ENCODE results near the gene CEP135.
"Not testable (repeated sequence)": the region's sequence is repeated elsewhere in the genome, so short reads cannot be mapped to it uniquely, and the experiment has no call there.

Gene CEP135

DNA sequence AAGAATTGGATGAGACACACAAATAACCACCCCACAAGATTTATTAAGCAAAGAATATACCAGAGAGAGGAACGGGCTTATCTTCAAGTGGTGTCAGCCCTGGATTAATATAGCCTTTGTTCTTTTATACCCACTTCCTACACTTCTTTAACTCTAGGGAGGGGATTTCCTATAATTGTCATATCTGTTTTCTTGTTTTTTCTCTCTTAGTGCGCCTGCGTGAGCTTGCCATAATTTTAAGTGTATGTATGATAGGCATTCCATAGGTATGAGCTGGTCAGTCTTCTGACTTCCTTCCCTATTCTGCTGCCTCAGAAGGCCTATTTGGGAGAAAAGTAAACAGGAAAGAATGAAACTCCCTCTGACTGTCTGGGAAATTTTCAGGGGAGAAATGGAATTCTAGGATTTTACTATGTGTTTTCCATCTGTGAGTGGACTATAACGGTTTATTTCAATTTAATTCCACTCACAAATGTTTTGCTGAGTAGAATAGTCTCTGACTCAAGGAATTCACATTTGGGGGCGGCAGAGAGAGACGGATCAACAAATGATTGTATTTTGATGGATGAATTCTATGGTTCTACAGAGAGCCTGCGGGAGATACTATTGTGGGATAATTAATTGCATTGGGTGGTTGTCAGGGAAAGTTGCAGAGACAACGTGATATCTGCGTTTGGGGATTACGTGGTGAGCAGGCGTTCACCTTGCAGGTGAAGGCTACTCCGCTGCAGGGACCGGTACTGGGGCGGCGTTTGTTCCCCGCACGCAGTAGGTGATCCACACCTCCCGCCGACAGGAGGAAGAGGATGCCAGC is 626 bp upstream of the CEP135 start:
- DNase-seq: no peak

DNA sequence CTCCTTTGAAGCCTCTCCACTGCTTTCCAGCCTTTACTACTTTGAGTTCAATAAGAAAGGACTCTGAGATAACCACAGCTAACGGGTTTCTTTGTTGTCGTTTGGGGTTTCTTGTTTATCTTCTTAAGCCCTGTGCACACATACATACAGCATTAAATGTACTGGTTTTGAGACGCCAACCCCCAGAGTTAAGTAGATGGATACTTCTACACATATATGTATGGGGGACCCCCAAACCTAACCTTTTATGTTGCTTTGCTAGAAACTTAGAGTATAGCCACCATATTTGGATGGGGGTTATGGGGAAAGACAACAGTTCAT is 697 bp downstream of the CEP135 start:
- no peak for DNase-seq

DNA sequence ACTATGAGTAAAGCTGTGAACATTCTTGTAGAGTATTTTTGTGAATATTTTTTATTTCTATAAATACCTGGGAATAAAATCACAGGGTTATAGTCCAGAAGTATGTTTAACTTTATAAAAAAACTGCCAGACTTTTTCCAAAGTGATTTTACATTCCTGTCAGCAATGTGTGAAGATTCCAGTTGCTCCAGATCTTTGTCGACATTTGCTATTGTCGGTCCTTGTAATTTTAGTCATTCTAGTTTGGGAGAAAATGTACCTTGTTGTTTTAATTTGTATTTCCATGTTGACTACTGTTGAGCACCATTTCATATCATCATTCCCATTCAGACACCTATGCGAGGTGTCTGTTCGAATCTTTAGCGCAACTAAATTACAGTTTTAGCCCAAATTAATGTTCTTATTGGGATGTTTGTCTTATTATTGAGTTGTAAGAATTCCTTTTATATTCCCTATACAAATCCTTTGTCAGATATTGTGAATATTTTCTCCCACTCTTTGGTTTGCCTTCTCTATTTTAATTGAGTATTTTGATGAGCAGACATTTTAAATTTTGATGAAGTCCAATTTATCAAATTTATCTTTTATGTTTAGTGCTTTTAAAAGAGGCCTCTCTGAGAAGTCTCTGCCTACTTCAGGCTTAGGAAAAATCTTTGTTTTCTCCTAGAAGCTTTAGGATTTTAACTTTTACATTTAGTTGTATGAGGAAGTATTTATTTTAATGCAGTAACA is 2.6 kb downstream of the CEP135 start:
- DNase-seq: no peak

DNA sequence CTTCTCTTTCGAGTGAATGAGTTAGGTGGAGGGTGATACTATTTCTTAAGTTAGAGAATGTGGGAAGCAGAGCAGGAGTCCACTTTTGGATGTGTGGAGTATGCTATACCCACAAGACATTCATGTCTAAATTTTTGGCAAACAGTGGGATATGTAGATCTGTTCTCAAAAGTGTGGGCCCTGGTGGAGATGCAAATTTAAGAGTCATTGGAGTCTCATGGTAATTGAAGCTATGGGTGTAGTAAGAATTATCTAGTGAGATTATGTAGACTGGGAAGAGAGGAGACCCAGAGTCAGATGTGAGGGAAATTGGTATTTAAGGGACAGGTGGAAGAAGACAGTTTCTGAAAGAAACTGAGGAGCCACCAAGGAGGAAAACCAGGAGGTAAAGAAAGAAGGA is 7.0 kb downstream of the CEP135 start:
- no peak for DNase-seq

DNA sequence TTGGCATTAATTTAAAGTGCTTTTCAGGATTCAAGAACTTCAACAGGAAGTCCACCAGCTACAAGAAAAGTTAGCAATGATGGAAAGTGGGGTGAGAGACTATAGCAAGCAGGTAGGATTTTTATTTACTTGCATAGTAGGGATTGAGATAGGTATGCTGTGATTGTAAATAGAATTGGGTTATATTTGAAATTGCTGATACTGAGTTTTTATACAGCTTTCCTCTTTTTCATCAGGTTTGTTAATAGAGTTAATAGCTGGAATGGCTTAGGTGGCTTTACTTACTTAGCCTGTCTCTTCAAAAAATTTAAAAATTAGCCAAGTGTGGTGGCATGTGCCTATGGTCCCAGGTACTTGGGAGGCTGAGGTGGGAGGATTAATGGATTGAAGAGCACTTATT is 10.9 kb downstream of the CEP135 start:
- DNase-seq: no peak

DNA sequence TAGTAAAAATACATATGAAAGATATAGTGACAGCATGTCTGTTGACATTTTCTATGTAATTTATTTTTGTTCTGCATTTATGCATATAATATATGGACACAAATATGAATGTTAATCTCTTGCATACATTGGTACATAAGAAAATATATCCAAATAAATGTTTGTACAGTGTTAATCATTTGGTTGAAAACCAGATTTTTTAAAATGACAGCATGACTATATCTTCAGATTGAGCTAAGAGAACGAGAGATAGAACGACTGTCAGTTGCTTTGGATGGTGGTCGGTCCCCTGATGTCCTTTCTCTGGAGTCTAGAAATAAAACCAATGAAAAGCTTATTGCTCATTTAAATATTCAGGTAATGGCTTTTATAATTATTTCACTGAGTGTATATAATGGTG is 15.3 kb downstream of the CEP135 start:
- DNase-seq: no peak

DNA sequence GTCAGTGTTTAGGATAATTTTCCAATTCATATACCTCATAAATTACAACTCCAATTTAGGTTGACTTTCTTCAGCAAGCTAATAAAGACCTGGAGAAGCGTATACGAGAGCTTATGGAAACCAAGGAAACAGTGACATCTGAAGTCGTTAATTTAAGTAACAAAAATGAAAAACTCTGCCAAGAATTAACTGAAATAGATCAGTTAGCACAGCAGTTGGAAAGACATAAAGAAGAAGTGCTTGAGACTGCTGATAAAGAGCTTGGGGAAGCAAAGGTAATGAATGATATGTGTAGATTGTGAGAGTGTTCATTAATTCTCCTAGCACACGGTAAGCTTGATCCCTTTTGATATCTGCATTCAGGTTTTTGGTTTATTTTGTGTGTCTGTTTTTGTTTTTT is 16.8 kb downstream of the CEP135 start:
- no peak for DNase-seq

DNA sequence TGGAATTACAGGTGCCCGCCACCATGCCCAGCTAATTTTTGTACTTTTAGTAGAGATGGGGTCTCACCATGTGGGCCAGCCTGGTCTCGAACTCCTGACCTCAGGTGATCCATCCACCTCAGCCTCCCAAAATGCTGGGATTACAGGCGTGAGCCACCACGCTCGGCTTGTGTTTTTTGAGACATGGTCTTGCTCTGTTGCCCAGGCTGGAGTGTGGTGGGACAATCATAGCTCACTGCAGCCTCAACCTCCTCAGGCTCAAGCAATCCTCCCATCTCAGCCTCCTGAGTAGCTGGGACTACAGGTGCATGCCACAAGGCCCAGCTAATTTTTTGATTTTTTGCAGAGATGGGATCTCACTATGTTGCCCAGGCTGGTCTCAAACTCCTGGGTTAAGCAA is 17.6 kb downstream of the CEP135 start:
- not testable (repeated sequence) for DNase-seq

DNA sequence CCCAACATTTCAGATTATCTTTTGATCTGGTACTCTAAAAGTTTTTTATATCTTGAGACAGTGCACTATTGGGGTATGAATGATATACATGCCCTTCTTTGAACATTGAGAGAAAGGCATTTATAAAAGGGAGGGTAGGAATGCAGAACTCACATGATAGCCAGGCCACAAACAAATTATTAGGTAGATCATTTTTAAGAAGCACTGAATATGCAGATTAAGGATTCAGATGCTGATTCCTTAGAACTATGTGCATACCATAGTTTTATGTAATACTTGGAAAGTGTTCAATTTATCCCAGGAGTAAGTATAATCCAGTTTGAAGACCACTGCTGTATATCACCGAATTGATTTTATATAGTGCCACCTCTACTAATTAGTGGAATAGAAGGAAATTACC is 18.6 kb downstream of the CEP135 start:
- no peak for DNase-seq

DNA sequence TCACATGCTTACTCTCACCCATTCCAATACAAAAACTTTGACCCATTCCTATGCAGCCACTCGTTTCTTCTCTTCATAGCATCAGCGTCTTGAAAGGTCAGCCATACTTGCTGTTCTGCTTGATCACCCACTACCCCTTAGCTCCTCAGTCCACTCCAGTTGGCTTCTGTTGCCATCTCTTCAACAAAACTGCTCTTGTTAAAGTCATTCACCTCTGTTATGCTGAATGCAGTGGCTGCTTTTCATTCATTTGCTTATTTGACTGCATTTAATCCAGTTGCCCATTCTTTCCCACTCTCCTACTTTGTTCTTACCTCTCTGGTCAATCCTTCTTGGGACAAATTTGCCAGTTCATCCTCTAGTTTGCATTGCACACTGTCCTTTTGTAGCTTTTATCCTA is 24.9 kb downstream of the CEP135 start:
- DNase-seq: no peak

DNA sequence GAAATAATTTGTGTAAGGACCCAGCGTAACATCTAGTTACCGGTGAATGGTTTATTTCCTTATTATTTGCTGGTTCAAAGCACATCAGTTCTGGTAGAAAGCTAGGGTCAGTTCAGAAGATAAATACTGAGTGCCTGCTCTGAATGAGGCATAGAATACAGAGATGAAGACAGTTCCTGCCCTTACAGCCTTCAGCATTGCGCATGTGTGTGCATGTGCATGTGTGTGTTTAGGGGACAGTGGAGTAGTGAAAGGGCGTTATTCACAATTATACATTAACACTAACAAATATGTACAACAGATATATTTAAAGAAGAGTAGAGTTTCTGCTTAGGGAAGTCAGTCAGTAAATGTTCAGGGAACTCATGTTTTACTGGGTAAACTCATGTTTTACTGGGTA is 29.1 kb downstream of the CEP135 start:
- DNase-seq: no peak

DNA sequence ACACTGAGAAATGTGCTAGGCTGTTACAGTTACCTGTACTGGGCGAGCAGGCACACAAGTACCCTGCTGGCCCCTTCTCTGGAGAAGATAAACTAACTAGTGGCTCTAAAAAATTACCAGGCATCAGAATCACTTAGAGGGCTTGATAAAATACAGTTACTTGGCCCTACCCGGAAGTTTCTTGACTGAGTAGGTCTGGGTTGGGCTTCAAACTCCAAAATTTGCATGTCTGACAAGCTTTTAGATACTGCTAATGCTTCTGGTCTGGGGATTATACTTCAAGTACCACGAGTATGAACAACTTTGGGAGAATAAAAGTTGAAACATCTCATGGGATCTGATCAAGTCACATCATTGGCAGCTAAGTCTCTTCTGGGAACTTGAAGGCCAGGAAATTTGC is 30.8 kb downstream of the CEP135 start:
- DNase-seq: no peak

DNA sequence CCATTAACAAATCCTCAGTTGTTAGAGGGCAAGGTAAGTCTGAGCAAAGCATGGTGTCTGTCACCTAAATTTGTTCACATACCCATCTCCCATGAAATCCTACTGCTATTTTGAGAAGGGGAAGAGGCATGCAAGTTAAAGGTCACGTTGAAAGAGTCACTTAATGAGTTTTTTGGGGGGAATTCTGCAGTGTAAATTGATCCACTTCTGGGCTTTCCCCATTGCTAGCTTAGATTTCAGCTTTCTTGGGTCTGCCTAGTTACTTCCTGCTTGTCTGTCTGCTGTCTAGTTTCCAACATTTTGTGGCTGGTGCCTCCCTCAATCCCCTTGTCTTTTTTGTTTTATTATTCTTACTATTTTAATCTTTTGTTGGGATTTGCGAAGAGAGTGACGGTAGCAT is 32.0 kb downstream of the CEP135 start:
- no peak for DNase-seq

DNA sequence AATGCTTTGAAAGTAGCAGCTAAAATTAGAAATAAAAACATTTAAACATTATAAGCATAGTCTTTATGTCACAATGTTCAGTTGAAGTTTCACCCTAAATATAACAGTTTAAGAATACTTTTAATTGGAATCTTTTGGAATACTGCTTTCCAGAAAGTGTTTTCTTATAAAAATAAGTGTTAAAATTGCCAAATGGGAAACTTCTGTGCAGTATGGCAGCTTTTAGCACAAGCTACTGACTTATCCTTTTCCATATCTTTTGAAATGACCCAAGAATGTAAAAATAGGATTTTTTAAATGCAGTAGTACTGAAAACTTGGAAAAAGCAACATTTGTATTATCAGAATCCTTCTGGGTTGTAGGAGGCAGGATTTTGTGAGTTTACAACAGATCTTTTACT is 34.2 kb downstream of the CEP135 start:
- no peak for DNase-seq

DNA sequence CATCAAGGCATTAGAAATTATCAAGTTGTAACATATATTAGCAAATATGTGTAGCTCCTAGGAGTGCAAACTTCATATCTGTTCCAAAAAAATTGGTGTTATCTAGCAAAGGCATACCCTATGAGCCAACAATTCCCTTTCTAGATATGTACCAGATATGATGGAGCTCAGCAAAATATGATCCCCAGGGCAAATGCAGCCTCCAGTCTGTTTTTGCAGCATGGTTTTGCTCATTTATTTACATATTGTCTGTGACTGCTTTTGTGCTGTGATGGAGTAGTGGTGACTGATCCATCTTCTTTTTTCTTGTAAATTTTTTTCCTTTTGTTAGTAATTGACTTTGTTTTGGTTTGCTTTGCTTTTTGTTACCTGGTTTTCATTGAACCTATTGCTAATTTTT is 41.0 kb downstream of the CEP135 start:
- DNase-seq: no peak

DNA sequence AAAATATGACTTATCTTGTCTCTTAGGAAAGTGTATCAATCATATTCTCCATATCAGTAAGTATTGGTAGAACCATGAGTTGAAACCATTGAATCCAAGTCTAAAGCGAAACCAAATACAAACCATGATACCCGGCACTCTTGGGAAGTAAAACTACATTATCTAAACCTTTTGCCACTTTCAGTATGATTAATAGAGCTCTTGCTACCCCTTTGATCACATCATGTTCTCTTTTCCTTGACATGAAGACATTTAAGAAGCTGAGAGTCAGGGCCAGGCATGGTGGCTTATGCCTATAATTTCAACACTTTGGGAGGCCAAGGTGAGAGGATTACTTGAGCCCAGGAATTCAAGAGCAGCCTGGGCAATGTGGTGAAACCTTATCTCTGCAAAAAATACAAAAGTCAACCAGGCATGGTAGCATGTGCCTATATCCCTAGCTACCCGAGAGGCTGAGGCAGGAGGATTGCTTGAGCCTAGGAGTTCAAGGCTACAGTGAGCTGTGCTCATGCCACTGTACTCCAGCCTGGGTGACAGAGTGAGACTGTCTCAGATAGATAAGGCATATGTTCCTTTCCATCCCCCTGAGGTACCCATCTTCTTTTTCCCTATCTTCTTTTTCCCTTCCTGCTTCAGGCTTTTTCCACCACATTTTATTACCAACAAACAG is 45.4 kb downstream of the CEP135 start:
- DNase-seq: no peak

DNA sequence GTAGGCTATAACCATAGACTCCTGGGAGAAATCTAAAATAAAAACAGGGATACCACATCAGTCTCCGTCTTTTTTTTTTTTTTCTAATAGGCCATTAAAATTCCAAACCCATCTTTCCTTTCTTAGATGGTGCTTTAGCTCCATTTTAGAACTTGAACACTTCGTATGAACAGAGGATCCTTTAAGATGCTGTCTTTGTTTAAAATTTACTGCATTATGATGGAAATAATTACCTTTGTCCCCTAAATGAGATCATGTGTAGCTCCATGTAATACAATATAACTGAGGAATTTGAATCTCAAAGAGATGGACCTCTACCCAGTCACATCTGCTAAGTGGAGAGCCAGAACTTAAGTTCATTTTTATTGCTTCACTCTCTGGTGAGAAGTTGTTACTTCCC is 47.9 kb downstream of the CEP135 start:
- no peak for DNase-seq

DNA sequence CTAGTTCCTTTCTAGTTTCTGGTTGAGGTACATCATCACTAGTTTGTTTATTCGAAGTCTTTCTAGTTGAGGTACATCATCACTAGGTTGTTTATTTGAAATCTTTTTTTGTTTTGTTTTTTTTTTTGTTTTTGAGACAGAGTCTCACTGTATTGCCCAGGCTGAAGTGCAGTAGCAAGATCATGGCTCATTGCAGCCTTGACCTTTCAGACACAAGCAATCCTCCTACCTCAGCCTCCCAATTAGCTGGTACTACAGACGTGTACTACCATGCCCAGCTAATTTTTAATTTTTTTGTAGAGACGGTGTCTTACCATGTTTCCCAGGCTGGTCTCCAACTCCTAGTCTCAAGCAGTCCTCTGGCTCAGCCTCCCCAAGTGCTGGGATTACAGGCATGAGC is 54.9 kb downstream of the CEP135 start:
- no peak for DNase-seq

DNA sequence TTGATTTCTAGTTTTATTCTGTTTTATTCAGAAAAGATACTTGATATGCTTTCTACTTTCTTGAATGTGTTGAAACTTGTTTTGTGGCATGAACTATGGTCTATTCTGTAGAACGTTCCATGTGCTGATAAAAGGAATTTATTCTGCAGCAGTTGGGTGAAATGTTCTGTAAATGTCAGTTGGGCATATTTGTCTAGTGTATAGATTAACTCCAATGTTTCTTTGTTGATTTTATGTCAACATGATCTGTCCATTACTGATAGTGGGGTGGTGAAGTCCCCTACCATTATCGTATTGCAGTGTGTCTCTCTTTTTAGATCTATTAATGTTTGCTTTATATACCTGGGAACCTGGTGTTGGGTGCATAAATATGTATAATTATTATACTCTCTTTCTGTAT is 55.5 kb downstream of the CEP135 start:
- DNase-seq: no peak

DNA sequence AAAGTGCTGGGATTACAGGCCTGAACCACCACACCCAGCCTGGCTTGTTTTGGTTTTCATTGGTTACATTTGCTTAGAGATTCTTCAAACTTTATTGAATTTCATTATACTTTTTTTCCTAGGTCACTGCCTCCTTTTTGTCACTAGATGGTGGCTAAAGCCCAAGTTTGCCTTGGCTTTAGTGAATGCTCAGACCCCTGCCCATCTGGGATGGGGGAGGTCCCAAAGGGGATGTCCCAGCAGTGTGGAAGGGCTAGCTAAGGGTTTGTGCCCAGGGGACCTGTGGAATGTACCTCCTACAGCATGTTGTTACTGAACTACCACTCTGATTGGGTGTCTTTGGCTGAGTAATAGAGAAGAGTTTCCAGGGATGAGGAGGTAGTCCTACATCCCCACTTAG is 58.4 kb downstream of the CEP135 start:
- DNase-seq: no peak

DNA sequence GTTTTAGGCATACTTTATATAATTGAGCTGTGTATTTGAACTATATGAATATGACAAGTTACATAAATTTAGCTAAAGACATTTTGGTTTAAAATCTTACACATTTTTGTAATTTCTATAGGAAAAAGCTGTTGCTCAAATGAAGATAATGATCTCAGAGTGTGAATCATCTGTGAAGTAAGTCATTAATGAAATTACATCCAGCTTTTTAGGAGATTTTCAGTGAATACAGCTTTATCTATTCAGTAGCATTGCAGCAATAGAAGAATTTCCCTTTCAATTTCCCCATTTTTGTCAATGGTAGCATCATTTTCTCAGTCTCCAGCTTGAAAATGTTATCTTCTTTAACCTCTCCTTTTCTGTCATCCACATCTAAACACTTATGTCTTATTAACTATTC is 59.5 kb downstream of the CEP135 start:
- no peak for DNase-seq

DNA sequence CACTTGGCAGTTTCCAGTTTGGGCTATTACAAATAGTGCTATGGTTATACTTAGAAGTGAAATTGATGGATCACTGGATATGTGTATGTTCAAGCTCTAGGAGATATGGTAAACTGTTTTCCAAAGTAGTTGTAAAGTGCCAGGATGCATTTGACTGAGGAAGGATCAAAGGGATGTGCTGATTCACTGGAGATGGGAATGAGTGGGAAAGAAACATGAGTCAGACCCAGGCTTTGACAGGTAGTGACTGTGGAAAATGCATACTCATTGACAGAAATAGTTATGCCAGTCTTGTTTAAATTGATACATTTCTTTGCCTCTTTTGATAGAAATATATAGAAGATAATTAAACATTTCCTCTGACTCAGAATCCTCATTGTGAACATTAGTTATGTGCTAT is 77.9 kb downstream of the CEP135 start:
- DNase-seq: no peak

DNA sequence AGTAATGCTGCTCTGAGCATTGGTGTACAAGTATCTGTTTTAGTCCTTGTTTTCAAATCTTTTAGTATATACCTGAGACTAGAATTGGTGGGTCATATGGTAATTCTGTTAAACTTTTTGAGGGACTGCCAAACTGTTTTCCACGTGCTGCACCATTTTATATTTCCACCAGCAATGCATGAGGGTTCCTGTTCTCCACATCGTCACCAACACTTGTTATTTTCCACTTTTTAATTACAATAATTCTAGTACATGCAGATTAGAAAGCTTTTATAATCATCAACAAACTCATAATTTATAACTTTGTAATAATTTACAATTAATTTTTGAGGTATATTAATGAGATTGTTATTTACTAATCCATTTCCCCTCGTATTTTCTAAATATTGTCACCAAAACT is 79.4 kb downstream of the CEP135 start:
- DNase-seq: no peak

DNA sequence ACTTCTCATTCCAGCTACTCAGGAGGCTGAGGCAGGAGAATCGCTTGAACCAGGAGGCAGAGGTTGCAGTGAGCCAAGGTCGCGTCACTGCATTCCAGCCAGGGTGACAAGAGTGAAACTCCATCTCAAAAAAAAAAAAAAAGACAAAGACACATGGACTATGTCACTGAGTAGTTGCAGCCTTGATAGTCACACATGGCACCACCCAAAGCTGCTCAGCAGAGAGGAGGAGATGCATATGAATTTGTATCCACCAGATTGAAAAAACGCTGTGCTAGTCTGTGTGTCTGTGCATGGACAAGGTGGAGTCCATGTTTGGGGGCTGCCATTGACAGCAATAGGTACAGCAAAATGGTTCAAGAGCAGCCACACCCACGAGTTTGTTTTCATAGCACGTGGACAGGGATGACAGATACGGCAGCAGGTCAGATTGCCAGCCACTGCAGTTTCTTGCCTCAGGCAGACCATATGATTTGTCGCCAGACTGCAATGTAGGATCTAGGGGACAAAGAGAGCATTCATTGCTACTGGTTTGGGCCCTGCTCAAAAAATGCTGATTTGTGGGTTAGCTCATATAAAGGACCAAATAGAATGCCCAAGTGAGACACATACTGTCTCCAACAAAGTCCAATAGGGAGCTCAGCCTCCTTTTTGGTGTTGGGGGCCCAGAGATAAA is 89.9 kb downstream of the CEP135 start:
- DNase-seq: no peak
